Stomach (tissue), 4 donors: ENCODE data around the gene RASGRP4.
"Not testable (repeated sequence)": the region's sequence is repeated elsewhere in the genome, so short reads cannot be mapped to it uniquely, and the experiment has no call there.

Experiments
- POLR2A ChIP-seq, 4 donors: fragments of 450-650 bp; IDR thresholded peaks; one replicate each; pipeline ENCODE4 v1.6.1; 2016; ENCODE audit warnings: antibody characterized with exemption in 4 of 4, control low read depth in 2 of 4, mild to moderate bottlenecking in 1 of 4, moderate library complexity in 1 of 4
- TF ChIP-seq, protein P1 (sequence below), 7 experiments: fragments of 450-650 bp in 4 of 7; fragments of 200-600 bp in 3 of 7; sonication (generic) in 3 of 7; IDR thresholded peaks; one replicate each; pipeline ENCODE4 v1.5.1; 2016 to 2019; ENCODE audit warnings: antibody characterized with exemption in 7 of 7, control low read depth in 2 of 7, mild to moderate bottlenecking in 1 of 7

DNA sequence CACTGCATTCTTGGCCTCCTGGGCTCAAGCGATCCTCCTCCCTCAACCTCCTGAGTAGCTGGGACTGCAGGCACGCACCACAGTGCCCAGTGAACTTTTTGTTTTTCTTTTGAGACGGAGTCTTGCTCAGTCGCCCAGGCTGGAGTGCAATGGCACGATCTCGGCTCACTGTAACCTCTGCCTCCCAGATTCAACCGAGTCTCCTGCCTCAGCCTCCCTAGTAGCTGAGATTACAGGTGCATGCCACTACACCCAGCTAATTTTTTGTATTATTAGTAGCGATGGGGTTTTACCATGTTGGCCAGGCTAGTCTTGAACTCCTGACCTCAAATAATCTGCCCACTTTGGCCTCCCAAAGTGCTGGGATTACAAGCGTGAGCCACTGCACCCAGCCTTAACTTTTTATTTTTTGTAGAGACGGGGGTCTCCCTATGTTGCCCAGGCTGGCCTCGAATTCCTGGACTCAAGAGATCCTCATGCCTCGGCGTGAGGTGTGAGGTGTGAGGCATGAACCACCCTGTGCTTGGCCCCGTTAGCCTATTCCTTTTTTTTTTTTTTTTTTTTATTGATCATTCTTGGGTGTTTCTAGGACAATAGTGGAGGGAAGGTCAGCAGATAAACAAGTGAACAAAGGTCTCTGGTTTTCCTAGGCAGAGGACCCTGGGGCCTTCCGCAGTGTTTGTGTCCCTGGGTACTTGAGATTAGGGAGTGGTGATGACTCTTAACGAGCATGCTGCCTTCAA is 62.9 kb downstream of the RASGRP4 start:
- TF ChIP-seq, protein P1, sequence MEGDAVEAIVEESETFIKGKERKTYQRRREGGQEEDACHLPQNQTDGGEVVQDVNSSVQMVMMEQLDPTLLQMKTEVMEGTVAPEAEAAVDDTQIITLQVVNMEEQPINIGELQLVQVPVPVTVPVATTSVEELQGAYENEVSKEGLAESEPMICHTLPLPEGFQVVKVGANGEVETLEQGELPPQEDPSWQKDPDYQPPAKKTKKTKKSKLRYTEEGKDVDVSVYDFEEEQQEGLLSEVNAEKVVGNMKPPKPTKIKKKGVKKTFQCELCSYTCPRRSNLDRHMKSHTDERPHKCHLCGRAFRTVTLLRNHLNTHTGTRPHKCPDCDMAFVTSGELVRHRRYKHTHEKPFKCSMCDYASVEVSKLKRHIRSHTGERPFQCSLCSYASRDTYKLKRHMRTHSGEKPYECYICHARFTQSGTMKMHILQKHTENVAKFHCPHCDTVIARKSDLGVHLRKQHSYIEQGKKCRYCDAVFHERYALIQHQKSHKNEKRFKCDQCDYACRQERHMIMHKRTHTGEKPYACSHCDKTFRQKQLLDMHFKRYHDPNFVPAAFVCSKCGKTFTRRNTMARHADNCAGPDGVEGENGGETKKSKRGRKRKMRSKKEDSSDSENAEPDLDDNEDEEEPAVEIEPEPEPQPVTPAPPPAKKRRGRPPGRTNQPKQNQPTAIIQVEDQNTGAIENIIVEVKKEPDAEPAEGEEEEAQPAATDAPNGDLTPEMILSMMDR (IDR thresholded peaks at IDR 0.05), result not testable (repeated sequence)
- TF ChIP-seq POLR2A (IDR thresholded peaks at IDR 0.05), result not testable (repeated sequence)
